Gastroesophageal sphincter (tissue), 4 donors: ENCODE data around the gene ARL4D. TPM values are rescaled to one million over a fixed set of nuclear protein-coding genes. Genes with fewer than 3 reads are reported as not detected.

Experiments
- ATAC-seq: fragments of 150-250 bp; one replicate; pipeline ENCODE4 v1.9.1; 2016; ENCODE audit warnings: mild to moderate bottlenecking, moderate library complexity
- H3K27ac ChIP-seq, 4 donors: fragments of 200-600 bp; sonication (generic) in 3 of 4; 1 replicate in 3 of 4; 2 replicates in 1 of 4; pipeline ENCODE4 v1.5.1; 2016 to 2019
- H3K27me3 ChIP-seq: fragments of 200-600 bp; sonication (generic); one replicate; pipeline ENCODE4 v1.5.1; 2019
- H3K36me3 ChIP-seq, 2 donors: fragments of 200-600 bp; sonication (generic); one replicate each; pipeline ENCODE4 v1.5.1; 2019; ENCODE audit warnings: control low read depth in 1 of 2
- H3K4me1 ChIP-seq, 3 donors: fragments of 200-600 bp; sonication (generic); 1 replicate in 2 of 3; 2 replicates in 1 of 3; pipeline ENCODE4 v1.5.1; 2016 to 2019; ENCODE audit warnings: control low read depth in 2 of 3
- H3K4me3 ChIP-seq, 2 donors: fragments of 200-600 bp; sonication (generic); one replicate each; pipeline ENCODE4 v1.5.1; 2019; ENCODE audit warnings: mild to moderate bottlenecking in 1 of 2, moderate library complexity in 1 of 2
- H3K9me3 ChIP-seq, 3 donors: fragments of 200-600 bp; sonication (generic); one replicate each; pipeline ENCODE4 v1.5.1; 2017 to 2019; ENCODE audit warnings: control low read depth in 2 of 3
- EP300 ChIP-seq: sonication (generic); formaldehyde crosslinking; IDR thresholded peaks from one replicate; pipeline ENCODE4 v1.6.1; 2017; ENCODE audit warnings: antibody characterized with exemption, mild to moderate bottlenecking
- POLR2A ChIP-seq, 2 donors: fragments of 450-650 bp; IDR thresholded peaks; one replicate each; pipeline ENCODE4 v1.6.1; 2017; ENCODE audit warnings: antibody characterized with exemption in 2 of 2, mild to moderate bottlenecking in 2 of 2, moderate library complexity in 1 of 2
- POLR2AphosphoS5 ChIP-seq: sonication (generic); formaldehyde crosslinking; IDR thresholded peaks from one replicate; pipeline ENCODE4 v1.6.1; 2017; ENCODE audit warnings: antibody characterized with exemption
- WGBS, 2 donors: methylation state at CpG; one replicate each; pipeline ENCODE4 v1.1.5; 2018; ENCODE audit warnings: low coverage in 1 of 2; 5-methylcytosine and 5-hydroxymethylcytosine counted together
- total RNA-seq, 4 donors: library from RNA; depleted of rRNA; stranded (reverse); fragments of >200 nt; gene quantifications; one replicate each; pipeline ENCODE4 v1.1.0, GENCODE V29; 2016
- TF ChIP-seq, protein P1 (sequence below), 4 experiments: fragments of 200-600 bp in 2 of 4; fragments of 450-650 bp in 2 of 4; sonication (generic) in 1 of 4; IDR thresholded peaks; one replicate each; pipeline ENCODE4 v1.5.1; 2017 to 2019; ENCODE audit warnings: antibody characterized with exemption in 4 of 4, mild to moderate bottlenecking in 2 of 4, moderate library complexity in 2 of 4

Gene ARL4D
- total RNA-seq, 4 donors from 2014 or later = 18.2 to 35.8 (median 20.2) TPM

DNA sequence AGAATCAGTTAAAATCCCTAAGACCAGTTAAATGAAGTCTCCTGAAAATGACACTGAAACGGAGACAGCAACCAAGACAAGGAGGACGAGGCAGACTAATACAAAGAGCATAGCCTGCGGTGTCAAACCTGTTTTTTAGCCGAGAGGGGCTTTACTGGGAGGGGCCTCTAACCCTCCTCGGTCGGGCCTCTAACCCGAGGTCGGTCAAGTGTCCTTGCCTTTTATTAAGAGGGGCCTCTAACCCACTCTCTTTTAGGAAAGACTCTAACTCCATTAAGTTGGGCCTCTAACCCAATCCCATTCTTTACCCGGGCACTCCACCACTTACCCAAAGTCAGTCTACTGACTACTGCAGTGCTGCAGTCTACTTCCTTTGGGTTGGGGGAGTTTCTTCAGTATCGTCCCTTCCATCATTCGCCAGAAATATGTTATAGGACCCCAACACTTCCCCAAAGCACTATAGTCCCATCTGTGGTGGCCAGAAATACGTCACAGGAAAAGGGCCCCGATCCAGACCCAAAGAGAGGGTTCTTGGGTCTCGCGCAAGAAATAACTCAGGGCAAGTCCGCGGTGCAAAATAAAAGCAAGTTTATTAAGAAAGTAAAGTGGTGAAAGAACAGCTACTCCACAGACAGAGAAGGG lies 39.2 kb upstream of the ARL4D start:
- Histone ChIP-seq H3K4me1 (peaks cover 4 to 27% (median 11%) of the 10 kb centered on the region in 3 donors), H3K9me3 (peaks cover 0 to 3% (median 0%) of the 10 kb centered on the region in 3 donors), H3K4me3 (peak overlapping the region; percentile 52 to 98), H3K27ac (peak overlapping the region; percentile 84 to 99 (median 91)), H3K36me3 (no peaks in the 10 kb centered on the region), H3K27me3 (no peaks in the 10 kb centered on the region)
- ATAC-seq = no peak
- TF ChIP-seq POLR2AphosphoS5 (no peak), EP300 (no peak), POLR2A (IDR thresholded peaks at IDR 0.05) (no peak)
- TF ChIP-seq, protein P1, sequence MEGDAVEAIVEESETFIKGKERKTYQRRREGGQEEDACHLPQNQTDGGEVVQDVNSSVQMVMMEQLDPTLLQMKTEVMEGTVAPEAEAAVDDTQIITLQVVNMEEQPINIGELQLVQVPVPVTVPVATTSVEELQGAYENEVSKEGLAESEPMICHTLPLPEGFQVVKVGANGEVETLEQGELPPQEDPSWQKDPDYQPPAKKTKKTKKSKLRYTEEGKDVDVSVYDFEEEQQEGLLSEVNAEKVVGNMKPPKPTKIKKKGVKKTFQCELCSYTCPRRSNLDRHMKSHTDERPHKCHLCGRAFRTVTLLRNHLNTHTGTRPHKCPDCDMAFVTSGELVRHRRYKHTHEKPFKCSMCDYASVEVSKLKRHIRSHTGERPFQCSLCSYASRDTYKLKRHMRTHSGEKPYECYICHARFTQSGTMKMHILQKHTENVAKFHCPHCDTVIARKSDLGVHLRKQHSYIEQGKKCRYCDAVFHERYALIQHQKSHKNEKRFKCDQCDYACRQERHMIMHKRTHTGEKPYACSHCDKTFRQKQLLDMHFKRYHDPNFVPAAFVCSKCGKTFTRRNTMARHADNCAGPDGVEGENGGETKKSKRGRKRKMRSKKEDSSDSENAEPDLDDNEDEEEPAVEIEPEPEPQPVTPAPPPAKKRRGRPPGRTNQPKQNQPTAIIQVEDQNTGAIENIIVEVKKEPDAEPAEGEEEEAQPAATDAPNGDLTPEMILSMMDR (IDR thresholded peaks at IDR 0.05) = no peak
- WGBS, 2 donors = 71 to 76% methylated on average over 7 to 13 of the region's 17 CpGs

DNA sequence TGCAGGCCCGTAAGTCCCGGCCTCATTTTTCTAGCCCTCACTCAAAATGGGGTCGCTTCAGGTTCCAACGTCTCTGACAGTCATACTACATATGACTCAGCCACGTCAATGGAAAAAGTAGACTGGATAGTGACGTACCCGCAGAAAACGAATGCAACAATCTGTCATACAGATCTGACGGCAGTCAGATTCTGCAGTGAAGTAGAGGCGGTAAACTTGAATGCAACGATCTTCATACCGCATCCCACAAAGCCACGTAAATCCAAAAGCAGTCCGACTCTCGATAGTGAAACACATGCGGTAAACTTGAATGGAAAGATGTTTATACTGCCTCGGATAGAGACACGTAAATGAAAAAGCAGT lies 38.4 kb upstream of the ARL4D start:
- Histone ChIP-seq H3K36me3 (no peaks in the 10 kb centered on the region), H3K4me1 (peaks cover 4 to 27% (median 11%) of the 10 kb centered on the region in 3 donors), H3K27ac (peak overlapping the region; percentile 84 to 99 (median 91)), H3K27me3 (no peaks in the 10 kb centered on the region), H3K4me3 (peak overlapping the region; percentile 52 to 98), H3K9me3 (peaks cover 0 to 3% (median 0%) of the 10 kb centered on the region in 3 donors)
- ATAC-seq = peak; percentile 59
- WGBS, 2 donors = 0 to 7% methylated on average over 13 to 18 of the region's 18 CpGs
- TF ChIP-seq, protein P1 (IDR thresholded peaks at IDR 0.05) = no peak
- TF ChIP-seq POLR2A (IDR thresholded peaks at IDR 0.05) (no peak), EP300 (no peak), POLR2AphosphoS5 (peak; percentile 88)

DNA sequence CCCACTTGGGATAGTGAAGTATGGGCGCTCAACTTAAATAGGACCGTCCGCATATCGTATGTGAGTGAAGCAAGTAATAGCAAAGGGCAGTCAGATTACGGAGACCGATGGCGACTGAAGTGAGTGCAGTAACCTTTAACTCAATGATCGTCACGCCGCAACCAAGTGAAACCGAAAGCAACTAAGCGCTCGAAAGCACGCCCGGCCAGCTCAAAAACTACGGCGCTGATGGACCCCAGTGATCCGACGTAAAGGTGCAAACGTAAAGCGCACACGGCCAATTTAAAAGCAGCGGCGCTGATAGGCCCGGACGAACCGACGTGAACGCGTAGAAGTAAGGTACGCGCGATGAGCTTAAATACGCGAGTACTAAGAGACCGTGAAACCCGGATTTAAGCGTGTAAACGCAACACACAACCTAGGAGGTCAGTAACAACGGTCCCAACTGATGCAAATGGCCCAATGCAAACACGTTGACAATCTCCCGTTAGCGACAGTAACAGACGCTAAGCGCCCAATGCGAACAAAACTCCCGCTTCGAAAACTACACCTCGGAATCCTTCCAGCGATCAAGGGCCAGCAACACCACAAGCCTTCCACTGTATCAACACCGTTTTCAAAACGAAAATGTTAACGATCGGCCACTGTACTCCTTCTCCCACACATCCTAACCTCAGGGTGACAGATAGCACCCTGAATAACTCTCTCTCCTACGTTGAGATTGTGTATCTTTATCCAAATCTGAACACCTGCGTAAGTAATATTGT lies 37.9 kb upstream of the ARL4D start:
- ATAC-seq = peak; percentile 88
- WGBS, 2 donors = 1% methylated on average over 43 to 48 of the region's 56 CpGs
- Histone ChIP-seq H3K27ac (peak overlapping the region; percentile 84 to 99 (median 91)), H3K27me3 (no peaks in the 10 kb centered on the region), H3K4me3 (peak overlapping the region; percentile 52 to 98), H3K9me3 (peaks cover 0 to 3% (median 0%) of the 10 kb centered on the region in 3 donors), H3K4me1 (peaks cover 4 to 27% (median 11%) of the 10 kb centered on the region in 3 donors), H3K36me3 (no peaks in the 10 kb centered on the region)
- TF ChIP-seq POLR2AphosphoS5 = peak; percentile 100
- TF ChIP-seq, protein P1 (IDR thresholded peaks at IDR 0.05) = peak in 2 of 4 experiments; percentile 18 to 34
- TF ChIP-seq POLR2A (IDR thresholded peaks at IDR 0.05) = peak; percentile 100
- TF ChIP-seq EP300 = no peak

DNA sequence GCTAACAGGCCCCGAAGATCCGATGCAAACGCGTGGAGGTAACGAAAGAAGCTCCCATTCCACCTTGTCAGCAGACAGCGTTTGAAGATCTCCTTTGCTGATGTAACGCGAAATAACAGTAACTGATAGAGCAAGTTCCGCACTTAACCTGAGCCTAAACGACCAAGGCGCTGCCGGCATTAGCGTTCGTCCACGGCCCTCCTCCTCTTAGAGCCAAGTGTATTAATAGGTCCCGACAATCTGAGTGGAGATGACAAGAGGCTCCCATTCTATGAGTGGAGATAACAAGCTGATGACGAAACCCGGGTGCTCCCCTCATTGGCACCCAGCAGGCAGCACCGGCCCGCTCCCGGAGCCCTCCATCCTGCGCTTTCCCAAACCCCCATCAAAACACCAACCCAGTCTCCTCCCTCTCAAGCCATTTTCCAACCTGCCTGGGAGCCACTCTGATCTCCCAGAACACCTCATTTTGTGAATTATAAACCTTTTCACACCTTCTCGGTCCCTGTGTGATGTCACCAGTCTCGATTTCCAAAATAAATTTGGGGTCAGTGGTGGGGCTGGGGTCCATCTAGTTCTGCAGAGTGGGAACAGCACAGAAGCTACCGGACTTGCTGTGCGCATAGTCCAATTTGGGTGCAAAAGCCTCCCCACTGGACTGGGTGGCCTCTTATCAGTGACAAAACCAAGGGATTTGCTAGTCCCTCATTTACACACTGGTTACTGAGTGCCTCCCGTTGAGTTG lies 35.4 kb upstream of the ARL4D start:
- H3K9me3 ChIP-seq = peaks cover 0 to 3% (median 0%) of the 10 kb centered on the region in 3 donors
- WGBS, 2 donors = 93 to 94% methylated on average over 21 to 27 of the region's 27 CpGs
- no peaks in the 10 kb centered on the region for H3K27me3 ChIP-seq
- no peak overlapping the region for H3K4me3 ChIP-seq
- H3K36me3 ChIP-seq = no peaks in the 10 kb centered on the region
- TF ChIP-seq POLR2AphosphoS5 (no peak), EP300 (no peak)
- TF ChIP-seq, protein P1 (IDR thresholded peaks at IDR 0.05) = no peak
- no peak overlapping the region for H3K27ac ChIP-seq
- peaks cover 4 to 37% (median 17%) of the 10 kb centered on the region in 3 donors for H3K4me1 ChIP-seq
- ATAC-seq = no peak
